GM21381 (cell line): Measurements from ENCODE around the gene AMN1.
"Not testable (repeated sequence)": the region's sequence is repeated elsewhere in the genome, so short reads cannot be mapped to it uniquely, and the experiment has no call there.

Experiments
- ATAC-seq: cut with Tn5 transposase; IDR thresholded peaks from one replicate; pipeline ENCODE4 v1.9.1; 2021; ENCODE audit warnings: mild to moderate bottlenecking, moderate library complexity; ENCODE audit not compliant: unreplicated experiment

The AMN1 gene

DNA sequence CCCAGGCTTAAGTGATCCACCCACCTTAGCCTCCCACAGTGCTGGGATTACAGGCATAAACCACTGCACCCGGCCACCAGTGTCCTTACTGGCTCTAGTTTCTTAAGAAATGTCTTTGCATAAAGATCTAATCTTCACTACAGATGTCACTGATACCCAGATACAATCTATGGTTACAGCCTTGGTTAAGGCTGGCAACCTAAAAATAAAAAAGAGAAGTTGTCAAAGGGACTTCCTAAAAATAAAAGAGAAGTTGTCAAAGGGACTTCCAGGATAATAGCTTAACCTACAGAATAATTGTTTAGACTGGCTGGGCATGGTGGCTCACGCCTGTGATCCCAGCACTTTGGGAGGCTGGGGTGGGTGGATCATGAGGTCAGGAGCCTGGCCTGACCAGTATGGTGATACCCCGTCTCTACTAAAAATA lies 41.7 kb downstream of the AMN1 start:
- ATAC-seq: peak; percentile 73

GRCh38 chr12:31685801-31686200 lies 43.0 kb downstream of the AMN1 start:
- ATAC-seq: no peak

DNA sequence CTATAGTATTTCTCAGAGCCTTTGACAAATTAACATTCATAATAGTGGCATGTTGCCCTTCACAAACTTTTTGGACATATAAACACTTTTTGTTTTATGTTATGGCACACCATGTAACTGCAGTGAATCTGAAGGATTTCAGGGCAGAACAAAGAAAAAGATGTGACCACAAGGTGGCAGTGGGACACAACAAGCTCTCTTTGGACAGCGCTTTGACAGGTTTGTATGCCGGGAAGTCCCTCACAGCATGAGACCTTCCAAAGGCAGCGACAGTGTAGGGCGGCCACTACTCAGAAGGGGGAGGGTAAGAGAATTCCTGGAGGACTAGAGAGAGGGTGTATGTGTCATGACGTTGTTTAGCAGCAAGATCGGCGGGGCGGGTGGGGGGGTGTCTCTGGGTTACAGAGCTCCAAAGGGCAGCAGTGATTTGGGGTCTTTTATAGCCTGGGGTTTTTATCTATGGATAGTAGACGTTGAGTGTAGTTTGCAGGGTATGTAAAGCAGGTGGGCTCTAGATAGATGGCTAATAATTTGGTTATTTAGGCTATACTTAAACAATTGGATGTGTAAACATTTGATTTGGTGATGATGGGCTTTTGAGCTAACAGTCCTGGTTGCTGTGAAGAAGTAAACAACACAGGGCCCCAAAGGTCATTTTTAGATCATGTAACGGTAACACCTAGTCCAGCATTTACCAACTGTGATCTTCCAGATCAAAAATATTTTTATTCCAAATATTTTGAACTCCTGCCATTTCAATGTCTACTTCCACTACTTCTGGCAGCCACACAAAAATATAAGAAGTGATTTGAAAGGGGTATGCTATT lies 46.5 kb downstream of the AMN1 start:
- peak; percentile 85 for ATAC-seq

GRCh38 chr12:31672521-31672920 lies 56.3 kb downstream of the AMN1 start:
- ATAC-seq: no peak

GRCh38 chr12:31669582-31669981 lies 59.2 kb downstream of the AMN1 start:
- ATAC-seq: not testable (repeated sequence)

- ATAC-seq: no peak
Observed at GRCh38 chr12:31669020-31669419, 59.8 kb downstream of the AMN1 start.

GRCh38 chr12:31664038-31664437 lies 64.8 kb downstream of the AMN1 start:
- ATAC-seq: no peak

GRCh38 chr12:31663576-31663975 lies 65.2 kb downstream of the AMN1 start:
- no peak for ATAC-seq

- no peak for ATAC-seq
Observed at GRCh38 chr12:31662176-31662849, 66.5 kb downstream of the AMN1 start.

DNA sequence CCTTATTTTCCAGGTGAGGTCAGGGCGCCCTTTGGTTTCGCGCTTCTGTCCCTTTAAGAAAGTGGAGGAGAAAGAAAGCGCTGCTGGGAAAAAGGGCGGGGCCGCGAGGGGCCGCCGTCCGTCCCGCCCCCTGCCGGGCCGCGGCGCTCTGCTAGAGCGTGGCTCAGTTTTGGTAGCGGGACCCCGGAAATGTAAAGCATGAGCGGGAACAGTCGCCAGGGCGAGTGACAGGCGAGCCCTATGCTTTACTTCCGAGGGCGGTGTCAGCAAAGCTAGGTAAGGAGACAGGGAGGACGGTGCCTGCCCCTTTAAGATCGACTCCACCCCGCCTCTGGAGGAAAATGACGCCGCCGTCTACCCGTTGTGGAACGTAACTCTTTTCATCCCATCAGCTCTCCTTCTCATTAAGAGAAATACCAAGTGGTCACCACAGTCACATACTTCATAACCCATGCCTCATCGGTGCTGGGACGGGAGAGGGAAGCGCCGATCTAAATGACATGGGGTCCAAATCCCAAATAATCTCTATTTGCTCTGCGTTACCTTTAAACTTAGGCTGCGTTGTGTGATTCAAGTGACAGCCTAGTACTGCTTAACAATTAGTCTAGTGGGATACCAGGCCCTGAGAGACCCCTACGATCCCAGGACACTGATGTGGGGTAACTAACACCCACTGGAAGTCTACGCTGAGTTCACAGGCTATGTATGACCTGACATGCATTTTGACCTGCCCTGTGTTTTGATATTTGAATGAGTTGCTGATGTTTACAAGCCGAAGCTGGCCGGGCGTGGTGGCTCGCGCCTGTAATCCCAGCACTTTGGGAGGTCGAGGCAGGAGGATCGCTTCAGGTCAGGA lies 69.5 kb downstream of the AMN1 start, which contains the start of gene ETFBKMT:
ETFBKMT (plus strand) TSS at position 602 of the 856 bp plus-strand sequence. CDS start 2,266 bp downstream, outside the sequence.
- ATAC-seq: peak; percentile 99

DNA sequence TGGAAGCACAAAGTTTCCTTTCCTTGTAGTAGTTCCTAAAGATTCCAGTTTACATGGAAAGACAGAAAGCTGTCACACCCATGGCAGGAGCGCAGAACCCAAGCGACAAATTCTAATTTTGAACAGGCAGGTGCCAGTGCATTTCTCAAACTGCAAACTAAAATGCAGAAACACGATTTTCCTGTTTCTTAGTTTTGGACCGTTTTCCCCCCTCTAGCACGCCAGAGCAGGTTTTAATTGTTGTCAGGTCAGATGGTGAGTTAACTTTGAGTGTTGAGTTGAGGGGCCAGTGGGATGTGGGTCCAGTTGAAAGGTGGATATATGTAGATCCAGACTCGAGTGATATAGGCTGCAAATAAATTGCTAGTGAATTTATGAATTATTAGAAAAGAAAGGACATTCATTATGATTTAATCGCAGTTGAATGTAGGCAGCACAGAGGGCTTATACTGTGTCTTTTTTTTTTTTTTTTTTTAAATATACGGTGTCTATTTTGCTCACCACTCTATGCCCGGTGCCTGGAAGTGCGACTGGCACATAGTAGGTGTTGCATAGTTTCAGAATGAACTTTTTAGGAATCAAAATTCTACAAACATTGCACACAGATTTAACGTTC lies 70.2 kb downstream of the AMN1 start:
- ATAC-seq: peak; percentile 2

- ATAC-seq: no peak
Observed at GRCh38 chr12:31655792-31656191, 73.0 kb downstream of the AMN1 start.

GRCh38 chr12:31655208-31655607 lies 73.6 kb downstream of the AMN1 start:
- ATAC-seq: no peak

DNA sequence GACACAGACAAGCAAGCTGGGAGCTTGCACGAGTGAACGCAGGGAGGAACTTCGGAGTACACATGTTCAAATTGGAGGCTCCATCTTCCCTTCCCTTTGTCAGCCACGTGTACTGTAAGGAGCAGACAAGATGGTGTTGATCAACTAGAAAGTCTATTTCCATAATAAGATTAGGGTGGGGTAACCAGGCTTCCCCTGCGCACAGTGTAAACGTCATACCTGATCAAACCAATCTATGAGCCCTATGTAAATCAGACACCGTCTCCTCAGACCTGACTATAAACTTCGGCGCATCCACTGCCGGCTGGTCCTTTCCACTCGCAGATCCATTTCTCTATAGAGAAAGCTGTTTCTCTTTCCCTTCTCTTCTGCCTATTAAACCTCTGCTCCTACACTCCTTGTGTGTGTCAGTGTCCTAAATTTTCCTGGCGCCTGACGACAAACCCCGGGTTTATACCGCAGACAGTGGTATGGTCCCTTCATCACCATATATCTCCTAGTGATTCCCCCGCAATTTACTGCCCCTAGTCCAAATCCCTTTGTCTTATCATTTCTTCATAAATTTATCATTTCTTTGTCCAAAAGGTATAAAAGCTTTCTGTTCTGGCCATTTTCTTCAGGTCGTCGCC lies 76.8 kb downstream of the AMN1 start:
- no peak for ATAC-seq

DNA sequence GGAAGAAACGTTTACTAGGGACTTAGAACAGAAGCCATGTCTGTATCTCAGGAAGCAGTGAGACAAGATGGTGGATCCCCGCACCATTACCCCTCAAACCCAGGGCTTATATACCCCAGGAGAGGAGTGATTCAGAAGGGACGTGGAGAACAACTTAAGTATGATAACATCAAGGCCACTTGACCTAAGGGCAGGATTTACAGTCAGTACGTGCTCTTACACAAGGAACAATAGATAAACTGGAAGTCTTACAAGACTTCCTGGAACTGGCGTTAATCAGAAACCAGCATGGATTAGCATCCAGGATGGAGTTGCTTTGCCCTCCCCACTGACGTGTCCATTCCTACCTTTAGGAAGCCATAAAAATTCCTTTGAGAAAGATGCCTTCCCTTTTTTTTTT lies 77.9 kb downstream of the AMN1 start:
- ATAC-seq: no peak

DNA sequence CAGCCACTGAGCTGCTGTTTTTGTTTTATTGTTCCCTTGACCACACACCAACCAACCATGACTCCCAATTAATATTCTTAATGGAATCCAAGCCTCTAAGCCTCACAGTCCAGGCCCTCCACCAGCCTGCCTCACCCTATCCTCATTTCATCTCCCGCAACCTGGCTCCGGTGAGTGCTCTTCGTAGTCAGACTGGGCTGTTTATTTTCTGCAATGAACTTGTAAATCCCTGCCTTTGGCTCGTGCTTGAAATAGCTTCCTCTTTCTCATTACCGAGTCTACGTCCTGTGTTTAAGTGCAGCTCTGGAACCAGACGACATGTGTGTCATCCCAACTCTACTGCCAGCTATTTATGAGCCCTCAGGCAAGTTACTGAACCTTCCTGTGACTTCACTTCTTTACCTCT lies 81.7 kb downstream of the AMN1 start:
- no peak for ATAC-seq

GRCh38 chr12:31645924-31646323 lies 82.9 kb downstream of the AMN1 start:
- no peak for ATAC-seq

- ATAC-seq: no peak
Observed at GRCh38 chr12:31644536-31644935, 84.3 kb downstream of the AMN1 start.

GRCh38 chr12:31641509-31642090 lies 87.2 kb downstream of the AMN1 start:
- ATAC-seq: no peak

GRCh38 chr12:31634620-31635019 lies 94.2 kb downstream of the AMN1 start:
- no peak for ATAC-seq
